H1 (cell line): Measurements from ENCODE around the gene ASB3. TPM values are rescaled to one million over a fixed set of nuclear protein-coding genes. Genes with fewer than 3 reads are reported as not detected.

Source experiments
- CTCF ChIA-PET: fragments of 300-600 bp; sonication (Branson Sonifier 250); formaldehyde crosslinking; loops from one replicate; lab custom pipeline; 2021; ENCODE audit not compliant: partially characterized antibody; lab: Charles Lee
- POLR2A ChIA-PET: fragments of 300-600 bp; sonication (Branson Sonifier 250); formaldehyde crosslinking; loops from one replicate; lab custom pipeline; 2021; ENCODE audit warnings: inconsistent platforms; ENCODE audit not compliant: partially characterized antibody; lab: Charles Lee
- DNase-seq, 2 experiments: peaks; one replicate each; pipeline versions ENCODE4 v3.0.0 to v3.0.0-alpha.2; 2010 to 2022; ENCODE audit warnings: low spot score in 2 of 2, low read depth in 1 of 2, mixed read lengths in 1 of 2
- FAIRE-seq: peaks from 2 replicates; lab custom pipeline; 2011; peaks lifted over from hg19 to GRCh38; lab: Jason Lieb, UNC
- H2AFZ ChIP-seq: 2 replicates; pipeline ENCODE4 v1.8.1; 2012; ENCODE audit warnings: low read length, inconsistent platforms
- H2AK5ac ChIP-seq: 2 replicates; pipeline ENCODE4 v1.6.1; 2013; ENCODE audit warnings: low read depth, low read length
- H2BK120ac ChIP-seq: replicated peaks from 2 replicates; pipeline ENCODE3; 2013; ENCODE audit warnings: low read depth, low read length, inconsistent platforms
- H2BK12ac ChIP-seq: 2 replicates; pipeline ENCODE4 v1.6.1; 2013; ENCODE audit warnings: low read depth, low read length
- H2BK15ac ChIP-seq: 2 replicates; pipeline ENCODE4 v1.6.1; 2013; ENCODE audit warnings: low read length
- H2BK20ac ChIP-seq: 2 replicates; pipeline ENCODE4 v1.6.1; 2013; ENCODE audit warnings: low read length
- H2BK5ac ChIP-seq: 2 replicates; pipeline ENCODE4 v1.6.1; 2013; ENCODE audit warnings: low read depth, low read length
- H3K14ac ChIP-seq: 2 replicates; pipeline ENCODE4 v1.6.1; 2013; ENCODE audit warnings: inconsistent platforms; ENCODE audit not compliant: insufficient read length
- H3K18ac ChIP-seq: 2 replicates; pipeline ENCODE4 v1.6.1; 2013; ENCODE audit warnings: low read length; ENCODE audit errors: extremely low read depth
- H3K23ac ChIP-seq: 2 replicates; pipeline ENCODE4 v1.6.1; 2013; ENCODE audit warnings: inconsistent platforms; ENCODE audit not compliant: insufficient read length
- H3K23me2 ChIP-seq: 2 replicates; pipeline ENCODE4 v1.6.1; 2013; ENCODE audit warnings: low read depth, low read length
- H3K27ac ChIP-seq: 2 replicates; pipeline ENCODE4 v1.6.1; 2011; ENCODE audit warnings: low read depth, low read length, inconsistent platforms
- H3K27me3 ChIP-seq, 4 experiments: replicated peaks in 1 of 4; 1 replicate in 1 of 4; 2 replicates in 3 of 4; pipeline versions ENCODE4 v1.6.1 to v1.8.1; 2011 to 2013; ENCODE audit warnings: low read length in 3 of 4, mild to moderate bottlenecking in 3 of 4, inconsistent platforms in 2 of 4, mixed read lengths in 2 of 4, moderate library complexity in 1 of 4; ENCODE audit not compliant: control insufficient read depth in 3 of 4, insufficient read depth in 3 of 4; ENCODE audit errors: extremely low read depth in 1 of 4
- H3K36me3 ChIP-seq, 4 experiments: 2 replicates each; pipeline versions ENCODE4 v1.6.1 to v1.8.1; 2011 to 2013; ENCODE audit warnings: mild to moderate bottlenecking in 4 of 4, low read length in 3 of 4, moderate library complexity in 2 of 4, control low read depth in 1 of 4, inconsistent platforms in 1 of 4; ENCODE audit not compliant: insufficient read depth in 4 of 4, control insufficient read depth in 2 of 4
- H3K4ac ChIP-seq: replicated peaks from 2 replicates; pipeline ENCODE3; 2013; ENCODE audit warnings: low read length, low read depth, mixed read lengths, inconsistent platforms; ENCODE audit not compliant: insufficient read length
- H3K4me1 ChIP-seq, 4 experiments: replicated peaks in 1 of 4; 1 replicate in 1 of 4; 2 replicates in 3 of 4; pipeline versions ENCODE4 v1.6.1 to v1.8.1; 2011 to 2013; ENCODE audit warnings: low read length in 3 of 4, inconsistent platforms in 2 of 4, mixed read lengths in 1 of 4; ENCODE audit not compliant: insufficient read depth in 4 of 4, control insufficient read depth in 3 of 4
- H3K4me2 ChIP-seq, 2 experiments: 2 replicates each; pipeline versions ENCODE4 v1.6.1 to v1.8.1; 2011 to 2013; ENCODE audit warnings: low read depth in 2 of 2, low read length in 2 of 2, control low read depth in 1 of 2, inconsistent platforms in 1 of 2, mild to moderate bottlenecking in 1 of 2; ENCODE audit not compliant: insufficient read depth in 1 of 2
- H3K4me3 ChIP-seq, 4 experiments: fragments of 200-600, 300-600 bp in 1 of 4; sonication (generic), shearing (Covaris generic), sonication (Bioruptor Twin) in 1 of 4; 2 replicates each; pipeline versions ENCODE4 v1.5.1 to v1.8.1; 2011 to 2016; ENCODE audit warnings: low read length in 4 of 4, low read depth in 3 of 4, control low read depth in 2 of 4, inconsistent platforms in 2 of 4, mild to moderate bottlenecking in 2 of 4, mixed read lengths in 1 of 4, moderate library complexity in 1 of 4; ENCODE audit not compliant: insufficient read depth in 2 of 4; ENCODE audit errors: extremely low read depth in 1 of 4
- H3K56ac ChIP-seq: replicated peaks from 2 replicates; pipeline ENCODE3; 2013; ENCODE audit warnings: low read depth, mild to moderate bottlenecking, mixed read lengths, low read length, inconsistent platforms; ENCODE audit not compliant: insufficient read length
- H3K79me1 ChIP-seq: 2 replicates; pipeline ENCODE4 v1.6.1; 2013; ENCODE audit warnings: low read depth, low read length, control low read depth
- H3K79me2 ChIP-seq, 2 experiments: 2 replicates each; pipeline versions ENCODE4 v1.6.1 to v1.8.1; 2012 to 2013; ENCODE audit warnings: low read length in 2 of 2, mild to moderate bottlenecking in 2 of 2, inconsistent platforms in 1 of 2; ENCODE audit not compliant: insufficient read depth in 2 of 2, control insufficient read depth in 1 of 2
- H3K9ac ChIP-seq, 4 experiments: replicated peaks in 1 of 4; 1 replicate in 1 of 4; 2 replicates in 3 of 4; pipeline versions ENCODE4 v1.6.1 to v1.8.1; 2011 to 2013; ENCODE audit warnings: low read depth in 3 of 4, low read length in 3 of 4, control low read depth in 2 of 4, mild to moderate bottlenecking in 2 of 4, moderate library complexity in 2 of 4, inconsistent platforms in 1 of 4; ENCODE audit errors: extremely low read depth in 1 of 4
- H3K9me3 ChIP-seq, 2 experiments: 2 replicates each; pipeline versions ENCODE4 v1.6.1 to v1.8.1; 2012 to 2013; ENCODE audit warnings: mild to moderate bottlenecking in 2 of 2, moderate library complexity in 2 of 2, control low read depth in 1 of 2, inconsistent platforms in 1 of 2, low read depth in 1 of 2, low read length in 1 of 2, mixed read lengths in 1 of 2; ENCODE audit not compliant: insufficient read depth in 2 of 2
- H4K20me1 ChIP-seq, 2 experiments: replicated peaks in 1 of 2; 2 replicates each; pipeline versions ENCODE3 to v1.8.1; 2011 to 2013; ENCODE audit warnings: inconsistent platforms in 2 of 2, low read length in 2 of 2, mild to moderate bottlenecking in 1 of 2; ENCODE audit not compliant: insufficient read depth in 2 of 2, control insufficient read depth in 1 of 2
- H4K5ac ChIP-seq: 2 replicates; pipeline ENCODE4 v1.6.1; 2013; ENCODE audit warnings: low read length, low read depth, mixed read lengths, inconsistent platforms; ENCODE audit not compliant: insufficient read length
- H4K8ac ChIP-seq: 2 replicates; pipeline ENCODE4 v1.8.0; 2013; ENCODE audit warnings: mild to moderate bottlenecking, moderate library complexity, low read length, inconsistent platforms; ENCODE audit not compliant: insufficient read depth; ENCODE audit errors: extremely low read depth
- H4K91ac ChIP-seq: replicated peaks from 2 replicates; pipeline ENCODE3; 2013; ENCODE audit warnings: low read length, mixed read lengths, inconsistent platforms; ENCODE audit not compliant: insufficient read length
- BRCA1 ChIP-seq: IDR thresholded peaks from 2 replicates; pipeline ENCODE4 v1.6.1; 2012; ENCODE audit warnings: low read depth, low read length, improper control_type of control experiment
- CEBPB ChIP-seq: IDR thresholded peaks from 2 replicates; pipeline ENCODE4 v1.6.1; 2012; ENCODE audit warnings: low read depth, low read length
- CHD2 ChIP-seq: IDR thresholded peaks from 2 replicates; pipeline ENCODE4 v1.6.1; 2012; ENCODE audit warnings: low read length, improper control_type of control experiment
- CTBP2 ChIP-seq: IDR thresholded peaks from 2 replicates; pipeline ENCODE4 v1.7.0; 2011; ENCODE audit warnings: borderline replicate concordance, mild to moderate bottlenecking, moderate library complexity, mixed read lengths, low read length; ENCODE audit not compliant: insufficient read depth, insufficient read length
- EZH2 ChIP-seq: fragments of 200-600 bp; sonication (generic); IDR thresholded peaks from 2 replicates; pipeline ENCODE4 v1.7.1; 2012; ENCODE audit warnings: low read depth, mild to moderate bottlenecking, moderate library complexity, low read length, inconsistent platforms; ENCODE audit not compliant: severe bottlenecking
- HDAC2 ChIP-seq, 2 experiments: fragments of 300-600 bp in 1 of 2; sonication (generic) in 1 of 2; IDR thresholded peaks; 2 replicates each; pipeline ENCODE4 v1.6.1; 2011 to 2012; ENCODE audit warnings: low read depth in 2 of 2, low read length in 2 of 2, mild to moderate bottlenecking in 2 of 2, moderate library complexity in 2 of 2, borderline replicate concordance in 1 of 2, inconsistent platforms in 1 of 2
- JUND ChIP-seq: IDR thresholded peaks from 2 replicates; pipeline ENCODE4 v1.6.1; 2011; ENCODE audit warnings: mild to moderate bottlenecking, improper control_type of control experiment, low read length
- KDM1A ChIP-seq: fragments of 200-600, 300-600 bp; sonication (generic); IDR thresholded peaks from 2 replicates; pipeline ENCODE4 v1.7.1; 2016; ENCODE audit warnings: mild to moderate bottlenecking, low read length, borderline replicate concordance
- POU5F1 ChIP-seq: IDR thresholded peaks from 2 replicates; pipeline ENCODE4 v1.6.1; 2011; ENCODE audit warnings: low read depth, mild to moderate bottlenecking, low read length, moderate library complexity
- RFX5 ChIP-seq: IDR thresholded peaks from 2 replicates; pipeline ENCODE4 v1.6.1; 2011; ENCODE audit warnings: low read depth, low read length, improper control_type of control experiment, borderline replicate concordance
- YY1 ChIP-seq: IDR thresholded peaks from 2 replicates; pipeline ENCODE4 v1.6.1; 2011; ENCODE audit warnings: low read depth, mild to moderate bottlenecking, low read length
- WGBS, 2 experiments: shearing (Covaris generic) in 1 of 2; methylation state at CpG; one replicate each; pipeline versions ENCODE4 v1.1.6 to v1.1.7; 2013 to 2015; ENCODE audit warnings: low lambda C conversion rate in 2 of 2, mixed read lengths in 2 of 2, inconsistent platforms in 1 of 2, low coverage in 1 of 2, missing lambda C conversion rate in 1 of 2; ENCODE audit not compliant: insufficient replicate concordance in 2 of 2, insufficient coverage in 1 of 2, insufficient read length in 1 of 2; ENCODE audit errors: extremely low coverage in 1 of 2, missing lambda C conversion rate in 1 of 2; 5-methylcytosine and 5-hydroxymethylcytosine counted together
- polyA plus RNA-seq, 7 experiments: library from polyadenylated mRNA; depleted of rRNA in 3 of 7; stranded (reverse) in 5 of 7; unstranded in 2 of 7; fragments of >200 nt in 5 of 7; fragments of 200-250 nt in 2 of 7; gene quantifications; 1 replicate in 5 of 7; 2 replicates in 1 of 7; 4 replicates in 1 of 7; pipeline versions ENCODE4 v1.2.1 to v1.2.3, GENCODE V29; 2011 to 2013; ENCODE audit warnings: missing spikeins in 2 of 7, mixed read lengths in 2 of 7
- total RNA-seq: library from RNA; stranded (reverse); fragmentation: NEBNext Ultra II Directional; extraction: Animal tissue kit (Norgen Biotek cat#: 25700); gene quantifications from 2 replicates; pipeline ENCODE4 v1.2.1, GENCODE V29; 2021
- TF ChIP-seq, protein P1 (sequence below): IDR thresholded peaks from 2 replicates; pipeline ENCODE4 v1.6.1; 2011; ENCODE audit warnings: low read depth, mild to moderate bottlenecking, low read length; ENCODE audit not compliant: insufficient read depth

Gene ASB3
- total and polyA plus RNA-seq, 2 of the 8 experiments (the other 6 are each of a cell fraction or from before 2014, with no cell fraction given) = 22.6 to 25.4 TPM

GRCh38 chr2:53769318-53769945 is 17.3 kb downstream of the ASB3 start:
- Histone ChIP-seq H2BK15ac (no peak overlapping the region), H2BK5ac (no peak overlapping the region), H4K20me1 (peaks cover 3 to 4% of the 10 kb centered on the region in 2 experiments), H3K56ac (no peak overlapping the region), H3K14ac (no peak overlapping the region), H3K79me1 (no peaks in the 10 kb centered on the region), H3K23me2 (peaks cover 2% of the 10 kb centered on the region; the same call in 1 of the 2 replicates), H3K9me3 (no peaks in the 10 kb centered on the region), H3K27ac (no peak overlapping the region), H2BK12ac (no peak overlapping the region), H3K9ac (no peak overlapping the region), H3K79me2 (peaks cover 0 to 45% of the 10 kb centered on the region in 2 experiments; a peak in 2 of 4 replicates), H3K18ac (no peak overlapping the region), H2AK5ac (no peak overlapping the region), H4K8ac (no peak overlapping the region), H2BK20ac (no peak overlapping the region), H3K4me2 (peak overlapping the region; percentile 61 to 85; a peak in 1 of 4 replicates), H3K4me1 (peaks cover 0 to 3% (median 0%) of the 10 kb centered on the region in 4 experiments; a peak in 1 of 7 replicates), H2BK120ac (no peak overlapping the region), H2AFZ (no peak overlapping the region), H3K4me3 (peak overlapping the region in 1 of 4 experiments; percentile 91; a peak in 2 of 8 replicates), H4K5ac (no peak overlapping the region), H3K36me3 (peaks cover 0 to 10% (median 2%) of the 10 kb centered on the region in 4 experiments; a peak in 4 of 8 replicates), H4K91ac (no peak overlapping the region), H3K27me3 (no peaks in the 10 kb centered on the region), H3K4ac (no peak overlapping the region), H3K23ac (no peak overlapping the region)
- WGBS, 2 experiments = 84% methylated on average over 15 of the region's 15 CpGs; no CpG with 5 or more reads in 1 of the 2 experiments
- CTCF ChIA-PET = interaction anchor here (1.0 to 1.5 kb wide), 3 partner anchors 10 to 50 kb away, joined by 3 to 5 read pairs (median 3); no protein-coding TSS in a partner anchor
- POLR2A ChIA-PET = interaction anchor here (1.1 to 11.3 kb wide), 2 partner anchors 12 to 15 kb away, joined by 4 to 124 read pairs; partner anchors contain the start of genes ASB3 and ERLEC1
- FAIRE-seq (no peak), DNase-seq (no peak)
- TF ChIP-seq BRCA1 (no peak), CTBP2 (no peak), EZH2 (no peak), JUND (no peak), RFX5 (no peak), POU5F1 (no peak), CEBPB (no peak), CHD2 (no peak), YY1 (no peak), HDAC2 (IDR thresholded peaks at IDR 0.05; ENCODE audit: borderline replicate concordance in 1 of 2, low read depth in 2 of 2, low read length in 2 of 2) (no peak), KDM1A (no peak)
- TF ChIP-seq, protein P1, sequence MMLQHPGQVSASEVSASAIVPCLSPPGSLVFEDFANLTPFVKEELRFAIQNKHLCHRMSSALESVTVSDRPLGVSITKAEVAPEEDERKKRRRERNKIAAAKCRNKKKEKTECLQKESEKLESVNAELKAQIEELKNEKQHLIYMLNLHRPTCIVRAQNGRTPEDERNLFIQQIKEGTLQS = no peak
